Peyer's patch (tissue), 4 donors: ENCODE results near the gene COL28A1.

Source experiments
- CTCF ChIP-seq, 6 experiments: fragments of 450-650 bp in 4 of 6; fragments of 200-600 bp in 2 of 6; sonication (generic) in 1 of 6; IDR thresholded peaks; one replicate each; pipeline ENCODE4 v1.5.1; 2017 to 2019; ENCODE audit warnings: antibody characterized with exemption in 6 of 6, mild to moderate bottlenecking in 3 of 6, moderate library complexity in 1 of 6
- POLR2A ChIP-seq, 2 donors: fragments of 450-650 bp; IDR thresholded peaks; one replicate each; pipeline ENCODE4 v1.5.1; 2017; ENCODE audit warnings: antibody characterized with exemption in 2 of 2, mild to moderate bottlenecking in 2 of 2, moderate library complexity in 2 of 2

DNA sequence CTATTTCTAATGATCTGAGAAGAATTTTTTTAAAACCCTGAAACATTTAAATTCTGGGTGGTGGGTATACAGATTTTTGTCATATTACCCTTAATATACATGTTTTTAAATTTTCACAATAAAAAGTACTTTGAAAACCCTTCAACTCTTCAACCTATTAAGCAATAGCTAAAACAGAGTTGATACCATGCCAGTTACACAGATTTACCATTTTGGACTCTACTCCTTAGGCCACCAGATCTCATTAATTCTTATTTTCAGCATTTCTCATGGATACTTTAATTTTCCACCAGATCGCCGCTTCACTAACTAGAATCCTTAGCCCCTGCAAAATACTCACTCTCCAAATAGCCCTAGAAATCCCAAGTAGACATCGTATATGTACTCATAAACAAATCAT, 12.7 kb upstream of the COL28A1 start:
- TF ChIP-seq CTCF (IDR thresholded peaks at IDR 0.05) (no peak), POLR2A (IDR thresholded peaks at IDR 0.05) (no peak)
